Measurements from ENCODE around the gene AP1M1. TPM values are rescaled to one million over a fixed set of nuclear protein-coding genes. Genes with fewer than 3 reads are reported as not detected.

AP1M1 gene
- total RNA-seq, 1 experiment from 2014 or later, result 30.3 TPM

GRCh38 chr19:16290692-16291091 lies 93.0 kb downstream of the AP1M1 start:
- H2AFZ ChIP-seq (ENCODE audit: low read length), result no peak overlapping the region
- Mint-ChIP-seq H3K27ac (peak overlapping the region in 1 of 3 experiments; percentile 46; a peak in 2 of 7 replicates), H3K9me3 (no peaks in the 10 kb centered on the region; a peak in 2 of 5 replicates), H3K36me3 (ENCODE audit: insufficient read depth in 1 of 3, low read depth in 3 of 3) (no peaks in the 10 kb centered on the region), H3K27me3 (ENCODE audit: low read depth) (peaks cover 7% of the 10 kb centered on the region), H3K4me1 (peaks cover 3 to 20% of the 10 kb centered on the region in 2 experiments), H3K4me3 (no peak overlapping the region)
- no peak overlapping the region for H2AK5ac ChIP-seq (ENCODE audit: insufficient read length, low read length)
- no peak overlapping the region for H2BK12ac ChIP-seq (ENCODE audit: insufficient read length, low read depth, low read length)
- no peaks in the 10 kb centered on the region for H3K9me3 ChIP-seq (ENCODE audit: control insufficient read depth, low read depth, low read length)
- H4K91ac ChIP-seq (ENCODE audit: insufficient read length, low read depth, low read length), result no peak overlapping the region
- WGBS (ENCODE audit: extremely low coverage, insufficient read length, low lambda C conversion rate), result no CpG with 5 or more reads among the region's 10 CpGs
- no peak overlapping the region for H3K18ac ChIP-seq (ENCODE audit: insufficient read length, low read depth, low read length)
- H2BK15ac ChIP-seq (ENCODE audit: low read depth, low read length), result no peak overlapping the region
- no peaks in the 10 kb centered on the region for H3K79me1 ChIP-seq (ENCODE audit: insufficient read depth, low read depth, low read length, poor library complexity, severe bottlenecking)
- H4K8ac ChIP-seq (replicated peaks; ENCODE audit: insufficient read length, low read depth, low read length), result no peak overlapping the region
- no peaks in the 10 kb centered on the region for H3K4me1 ChIP-seq (ENCODE audit: insufficient read depth, low read length)
- DNase-seq, result no peak
- H3K56ac ChIP-seq (ENCODE audit: insufficient read length, low read depth, low read length), result no peak overlapping the region
- H3K27ac ChIP-seq (ENCODE audit: insufficient read length, low read depth, low read length), result no peak overlapping the region
- no peak for TF ChIP-seq CTCF (conservative IDR thresholded peaks at IDR 0.05)
- no peaks in the 10 kb centered on the region for H4K20me1 ChIP-seq (ENCODE audit: control insufficient read depth, insufficient read depth, insufficient read length)
- H3K14ac ChIP-seq (ENCODE audit: insufficient read depth, low read length), result no peak overlapping the region
- no peaks in the 10 kb centered on the region for H3K79me2 ChIP-seq (ENCODE audit: insufficient read depth, low read length)
- H3K23me2 ChIP-seq (ENCODE audit: insufficient read length, low read depth, low read length, poor library complexity, severe bottlenecking), result no peaks in the 10 kb centered on the region
- H3T11ph ChIP-seq (ENCODE audit: low read length), result no peak overlapping the region
- H3K9ac ChIP-seq (ENCODE audit: extremely low read depth, insufficient read length, low read length), result no peak overlapping the region
- no peak overlapping the region for H3K4me2 ChIP-seq (ENCODE audit: insufficient read depth, insufficient read length, low read length)
- H3K4ac ChIP-seq (ENCODE audit: low read depth, low read length), result no peak overlapping the region
- no peaks in the 10 kb centered on the region for H3K27me3 ChIP-seq (ENCODE audit: insufficient read depth, low read length)
- no peak overlapping the region for H3K23ac ChIP-seq (ENCODE audit: insufficient read length, low read depth, low read length)
- no peak overlapping the region for H4K5ac ChIP-seq (ENCODE audit: insufficient read length, low read depth, low read length)
- H2BK20ac ChIP-seq (ENCODE audit: low read depth, low read length, poor library complexity, severe bottlenecking), result no peak overlapping the region
- H2BK120ac ChIP-seq (ENCODE audit: low read depth, low read length, poor library complexity, severe bottlenecking), result no peak overlapping the region
- no peak overlapping the region for H2BK5ac ChIP-seq (ENCODE audit: insufficient read length, low read length)

All from H9 (cell line).